Lower leg skin (tissue), 4 donors: Measurements from ENCODE around the gene APBA1. TPM values are rescaled to one million over a fixed set of nuclear protein-coding genes. Genes with fewer than 3 reads are reported as not detected.
A peak's percentile ranks its signal among the peaks of the same experiment; 100 is the strongest.

Experiments used
- DNase-seq, 2 donors: peaks; one replicate each; pipeline ENCODE4 v3.0.0-alpha.2; 2019; ENCODE audit warnings: low spot score in 2 of 2
- H3K4me3 ChIP-seq: fragments of 200-600 bp; sonication (generic); 2 replicates; pipeline ENCODE4 v1.5.1; 2017; ENCODE audit warnings: mild to moderate bottlenecking, low read depth; ENCODE audit not compliant: poor library complexity, severe bottlenecking
- CTCF ChIP-seq, 3 donors: fragments of 450-650 bp; IDR thresholded peaks; one replicate each; pipeline ENCODE4 v1.5.1; 2016; ENCODE audit warnings: antibody characterized with exemption in 3 of 3, mild to moderate bottlenecking in 3 of 3, moderate library complexity in 2 of 3
- POLR2A ChIP-seq, 2 donors: fragments of 450-650 bp; IDR thresholded peaks; one replicate each; pipeline ENCODE4 v1.6.1; 2016 to 2017; ENCODE audit warnings: antibody characterized with exemption in 2 of 2, mild to moderate bottlenecking in 1 of 2, moderate library complexity in 1 of 2
- WGBS, 2 donors: methylation state at CpG; one replicate each; pipeline ENCODE4 v1.1.5; 2018; 5-methylcytosine and 5-hydroxymethylcytosine counted together
- intact Hi-C: fragments of 100-400 bp; cut with DNase I; formaldehyde crosslinking; loops from one replicate; pipeline ENCODE4 v1.15.0; 2023; ENCODE audit warnings: low total_unique reads
- total RNA-seq, 4 donors: library from RNA; depleted of rRNA; stranded (reverse); fragments of >200 nt; gene quantifications; one replicate each; pipeline ENCODE4 v1.1.0, GENCODE V29; 2016

APBA1 gene
- total RNA-seq, 4 donors from 2014 or later: 4.9 to 12.7 (median 8.7) TPM

GRCh38 chr9:69469136-69469535, 203.0 kb downstream of the APBA1 start:
- H3K4me3 ChIP-seq: no peak overlapping the region
- intact Hi-C loops: no loop called here
- TF ChIP-seq CTCF (IDR thresholded peaks at IDR 0.05) (no peak), POLR2A (IDR thresholded peaks at IDR 0.05) (no peak)
- DNase-seq: no peak

- 61 to 68% methylated on average over 1 of the region's 1 CpG for WGBS, 2 donors
- DNase-seq: peak in 1 of 2 donors; percentile 0
- TF ChIP-seq CTCF (IDR thresholded peaks at IDR 0.05) (no peak), POLR2A (IDR thresholded peaks at IDR 0.05) (no peak)
- H3K4me3 ChIP-seq: no peak overlapping the region
- intact Hi-C loops: no loop called here
Measured at GRCh38 chr9:69468380-69468779, 203.8 kb downstream of the APBA1 start.

- H3K4me3 ChIP-seq: no peak overlapping the region
- WGBS, 2 donors: 86 to 95% methylated on average over 8 of the region's 8 CpGs
- intact Hi-C loops: no loop called here
- DNase-seq: peak in 1 of 2 donors; percentile 3
- no peak for TF ChIP-seq CTCF (IDR thresholded peaks at IDR 0.05)
- no peak for TF ChIP-seq POLR2A (IDR thresholded peaks at IDR 0.05)
Measured at GRCh38 chr9:69466151-69466550, 206.0 kb downstream of the APBA1 start.

GRCh38 chr9:69465473-69465872, 206.7 kb downstream of the APBA1 start:
- DNase-seq: peak in 1 of 2 donors; percentile 9
- no peak for TF ChIP-seq CTCF (IDR thresholded peaks at IDR 0.05)
- no peak for TF ChIP-seq POLR2A (IDR thresholded peaks at IDR 0.05)
- WGBS, 2 donors: 57 to 60% methylated on average over 3 of the region's 3 CpGs
- intact Hi-C loops: no loop called here
- H3K4me3 ChIP-seq: no peak overlapping the region

- no peak overlapping the region for H3K4me3 ChIP-seq
- TF ChIP-seq CTCF (IDR thresholded peaks at IDR 0.05): no peak
- TF ChIP-seq POLR2A (IDR thresholded peaks at IDR 0.05): no peak
- intact Hi-C loops: no loop called here
- WGBS, 2 donors: 80 to 81% methylated on average over 11 of the region's 11 CpGs
- DNase-seq: no peak
Measured at GRCh38 chr9:69463497-69464068, 208.6 kb downstream of the APBA1 start.

GRCh38 chr9:69462394-69462793, 209.8 kb downstream of the APBA1 start:
- 84 to 89% methylated on average over 4 of the region's 4 CpGs for WGBS, 2 donors
- no peak for DNase-seq
- TF ChIP-seq CTCF (IDR thresholded peaks at IDR 0.05) (no peak), POLR2A (IDR thresholded peaks at IDR 0.05) (no peak)
- no peak overlapping the region for H3K4me3 ChIP-seq
- intact Hi-C loops: no loop called here
